Activated CD4-positive, alpha-beta T cell treated with anti-CD3 and anti-CD28 coated beads, Interleukin-2, amount 50 U/mL, for 48 hours (primary cell): ENCODE results near the gene PELI2.

Source experiments
- DNase-seq, 2 experiments: peaks; one replicate each; pipeline ENCODE4 v3.0.0-alpha.2; 2020

The PELI2 gene

DNA sequence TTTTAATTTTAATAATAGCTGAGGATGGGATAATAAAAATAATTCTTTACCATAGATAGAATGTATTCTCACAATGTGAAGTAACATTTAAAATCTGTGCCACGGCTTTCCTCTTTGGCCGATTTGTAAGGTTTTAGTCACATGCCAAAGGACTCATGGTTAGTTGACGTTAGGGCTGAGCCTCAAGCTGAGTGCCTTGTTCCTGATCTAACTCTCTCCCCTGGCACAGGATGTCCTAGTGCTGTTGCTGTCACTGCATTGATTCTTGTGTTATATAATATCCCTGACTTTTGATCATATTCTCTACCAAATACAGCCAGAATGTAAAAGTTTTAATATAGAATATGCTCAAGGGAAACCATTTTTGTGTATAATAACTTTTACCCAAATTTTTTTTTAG is 144.3 kb downstream of the PELI2 start:
- DNase-seq: no peak

GRCh38 chr14:56268039-56268438 is 149.8 kb downstream of the PELI2 start:
- DNase-seq: no peak

- no peak for DNase-seq
Observed at GRCh38 chr14:56268673-56269072, 150.5 kb downstream of the PELI2 start.

GRCh38 chr14:56270921-56271320 is 152.7 kb downstream of the PELI2 start:
- DNase-seq: no peak

DNA sequence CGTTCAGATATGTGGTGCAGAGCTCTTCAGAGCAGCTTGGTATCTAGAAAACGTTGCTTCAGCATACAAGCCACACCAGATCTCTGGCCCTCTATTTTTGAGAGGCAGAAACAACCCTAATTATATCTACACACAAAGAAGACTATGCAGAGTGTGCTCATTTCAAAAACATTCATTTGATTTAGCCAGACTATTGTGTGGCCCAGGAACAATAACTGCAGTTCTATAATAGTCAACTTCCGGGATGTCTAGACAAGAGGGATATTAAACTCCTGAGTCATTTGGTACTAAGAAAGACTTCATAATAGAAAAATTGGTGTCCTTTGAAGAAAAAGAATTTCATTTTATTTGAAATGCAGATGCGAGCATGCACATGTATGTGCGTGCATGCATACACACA is 153.8 kb downstream of the PELI2 start:
- no peak for DNase-seq

- no peak for DNase-seq
Observed at GRCh38 chr14:56273155-56273554, 154.9 kb downstream of the PELI2 start.

- no peak for DNase-seq
Observed at GRCh38 chr14:56273951-56274350, 155.7 kb downstream of the PELI2 start.

GRCh38 chr14:56274556-56274955 is 156.3 kb downstream of the PELI2 start:
- DNase-seq: no peak

DNA sequence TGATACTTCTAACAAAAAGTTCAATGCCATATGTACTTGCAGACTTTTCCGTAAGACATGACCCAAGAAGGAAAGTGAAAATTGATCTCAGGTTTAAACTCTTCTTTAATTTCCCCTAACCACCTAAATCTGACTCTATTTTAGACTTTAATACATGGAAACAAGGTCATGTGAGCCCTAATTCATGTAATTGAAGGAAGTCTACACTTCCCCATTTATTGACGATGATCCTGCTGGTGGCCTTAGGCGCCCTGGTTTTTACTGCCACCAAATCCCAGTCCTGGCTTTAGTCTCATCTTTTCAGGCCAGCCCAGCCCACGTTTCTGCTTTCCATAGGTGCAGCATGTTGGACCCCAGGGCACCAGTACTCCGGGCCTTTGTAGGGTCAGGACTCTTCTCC is 157.9 kb downstream of the PELI2 start:
- no peak for DNase-seq

DNA sequence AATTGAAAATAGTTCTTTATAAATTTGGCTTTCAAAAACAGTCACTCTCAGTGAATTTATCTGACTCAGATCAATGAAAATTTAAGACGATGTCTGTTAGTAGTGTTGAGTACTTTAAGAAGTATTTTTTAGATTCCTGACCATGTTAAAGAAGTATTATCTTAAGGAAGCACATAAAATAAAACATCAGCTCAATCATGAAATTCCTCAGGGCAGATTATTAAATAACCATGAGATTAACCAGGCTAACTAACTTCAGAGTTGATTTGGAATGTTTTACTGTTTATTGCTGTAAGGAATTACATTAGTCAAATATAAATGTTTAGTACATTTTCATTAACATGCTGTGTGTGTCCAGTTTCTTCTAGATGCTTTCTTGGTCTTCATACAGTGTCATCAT is 160.2 kb downstream of the PELI2 start:
- DNase-seq: no peak

GRCh38 chr14:56280843-56281242 is 162.6 kb downstream of the PELI2 start:
- no peak for DNase-seq

DNA sequence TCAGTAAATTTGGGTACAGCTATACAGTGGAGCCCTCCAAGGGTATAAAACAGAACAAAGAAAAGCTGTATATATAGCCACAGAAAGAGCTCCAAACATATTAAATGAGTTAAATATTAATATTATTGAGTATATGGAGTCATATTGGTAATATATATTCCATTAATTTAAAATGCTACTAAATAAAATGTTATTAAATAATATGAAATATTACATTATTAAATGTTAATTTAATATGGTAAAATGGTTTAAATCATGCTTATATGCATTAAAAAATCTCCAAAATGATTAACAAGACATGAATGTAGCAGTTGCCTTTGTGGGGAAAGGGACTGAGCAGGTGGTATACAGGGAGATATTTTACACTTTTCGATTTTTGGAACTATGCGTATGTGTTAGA is 164.0 kb downstream of the PELI2 start:
- DNase-seq: no peak

- DNase-seq: no peak
Observed at GRCh38 chr14:56284641-56285040, 166.4 kb downstream of the PELI2 start.

GRCh38 chr14:56289155-56289554 is 170.9 kb downstream of the PELI2 start:
- DNase-seq: no peak

GRCh38 chr14:56290195-56290594 is 172.0 kb downstream of the PELI2 start:
- DNase-seq: no peak

DNA sequence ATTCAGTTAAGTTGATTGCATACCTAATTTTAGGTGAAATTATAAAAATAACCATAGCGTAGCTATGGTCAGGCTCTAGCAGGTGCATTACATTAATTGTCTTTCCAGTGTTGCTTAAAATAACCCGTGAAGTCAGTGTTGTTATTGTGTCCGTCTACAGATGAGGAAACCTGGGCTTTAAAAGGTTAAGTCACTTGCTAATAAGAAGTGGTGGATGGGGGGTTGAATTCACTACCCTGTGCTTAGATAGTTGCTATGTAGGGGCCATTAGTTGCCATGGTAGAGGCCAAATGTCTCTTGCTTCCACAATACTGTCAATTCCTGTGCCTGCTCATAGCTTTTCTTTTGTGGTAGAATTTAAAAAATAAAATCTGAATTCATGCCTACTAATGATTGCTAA is 174.8 kb downstream of the PELI2 start:
- DNase-seq: no peak

GRCh38 chr14:56293506-56293905 is 175.3 kb downstream of the PELI2 start:
- DNase-seq: no peak

GRCh38 chr14:56294128-56294527 is 175.9 kb downstream of the PELI2 start:
- no peak for DNase-seq

- no peak for DNase-seq
Observed at GRCh38 chr14:56295743-56296142, 177.5 kb downstream of the PELI2 start.

- no peak for DNase-seq
Observed at GRCh38 chr14:56297449-56297848, 179.2 kb downstream of the PELI2 start.

- no peak for DNase-seq
Observed at GRCh38 chr14:56299306-56299984, 181.2 kb downstream of the PELI2 start.

DNA sequence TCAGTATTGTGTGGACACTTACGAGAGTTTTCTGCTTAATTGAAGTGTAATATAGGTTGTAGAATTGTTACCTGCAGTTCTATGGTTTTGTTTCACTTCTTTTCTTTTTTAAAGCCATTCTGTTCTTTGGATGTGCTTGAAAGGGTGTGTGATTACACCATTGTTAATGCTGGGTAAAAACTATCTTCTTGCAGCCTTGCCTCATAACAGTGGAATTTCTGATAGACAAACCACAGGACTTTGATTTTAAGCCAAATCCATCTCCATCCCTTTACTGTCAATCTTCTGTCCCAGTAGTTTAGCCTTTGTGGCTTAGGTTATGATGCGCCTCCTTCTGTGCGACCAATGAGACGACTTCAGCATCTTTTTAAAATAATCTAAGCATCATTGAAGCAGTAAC is 182.3 kb downstream of the PELI2 start:
- no peak for DNase-seq

GRCh38 chr14:56304456-56304855 is 186.2 kb downstream of the PELI2 start:
- DNase-seq: no peak

- no peak for DNase-seq
Observed at GRCh38 chr14:56309198-56309597, 191.0 kb downstream of the PELI2 start.

GRCh38 chr14:56310643-56311042 is 192.4 kb downstream of the PELI2 start:
- no peak for DNase-seq

- no peak for DNase-seq
Observed at GRCh38 chr14:56313789-56314188, 195.6 kb downstream of the PELI2 start.
